Measurements from ENCODE around the gene ST6GALNAC2.

Gene ST6GALNAC2

GRCh38 chr17:76562734-76563148 is 22.9 kb downstream of the ST6GALNAC2 start (continued):
- TF ChIP-seq HOXC10 (CRISPR knock-in tag; IDR thresholded peaks at IDR 0.05) (no peak), ZFP37 (tag by site-specific recombination; IDR thresholded peaks at IDR 0.05) (0 out of 2 replicates have a peak, but pooled peaks have one; percentile 24), ZNF37A (tag by site-specific recombination; IDR thresholded peaks at IDR 0.05) (no peak), SCRT1 (tag by site-specific recombination; IDR thresholded peaks at IDR 0.05; ENCODE audit: borderline replicate concordance) (no peak), GLI4 (tag by site-specific recombination; IDR thresholded peaks at IDR 0.05) (no peak), ZNF169 (tag by site-specific recombination; IDR thresholded peaks at IDR 0.05) (no peak), ZNF76 (tag by site-specific recombination; IDR thresholded peaks at IDR 0.05; ENCODE audit: borderline replicate concordance, low read depth) (no peak), KLF8 (tag by site-specific recombination; IDR thresholded peaks at IDR 0.05) (no peak), ZNF16 (tag by site-specific recombination; IDR thresholded peaks at IDR 0.05; ENCODE audit: low read depth) (no peak), ZNF19 (tag by site-specific recombination; IDR thresholded peaks at IDR 0.05; ENCODE audit: low read depth) (no peak), ZNF791 (tag by site-specific recombination; IDR thresholded peaks at IDR 0.05) (no peak), ZNF366 (tag by site-specific recombination; conservative IDR thresholded peaks at IDR 0.05) (peak; percentile 85), ZNF792 (tag by site-specific recombination; IDR thresholded peaks at IDR 0.05) (no peak), PBX3 (CRISPR knock-in tag; IDR thresholded peaks at IDR 0.05) (no peak), ZNF416 (tag by site-specific recombination; IDR thresholded peaks at IDR 0.05) (no peak), GLI2 (tag by site-specific recombination; IDR thresholded peaks at IDR 0.05; ENCODE audit: borderline replicate concordance, low read depth) (no peak), ZNF624 (tag by site-specific recombination; IDR thresholded peaks at IDR 0.05) (no peak), ZNF549 (tag by site-specific recombination; IDR thresholded peaks at IDR 0.05) (no peak), ZBTB20 (tag by site-specific recombination; IDR thresholded peaks at IDR 0.05) (0 out of 2 replicates have a peak, but pooled peaks have one; percentile 26), OSR2 (tag by site-specific recombination; IDR thresholded peaks at IDR 0.05) (peak; percentile 88), ZNF211 (tag by site-specific recombination; IDR thresholded peaks at IDR 0.05; ENCODE audit: low read depth) (no peak), GLIS1 (tag by site-specific recombination; IDR thresholded peaks at IDR 0.05) (peak; percentile 43; the same call in 1 of the 2 replicates), ZFHX2 (tag by site-specific recombination; conservative IDR thresholded peaks at IDR 0.05) (no peak), ZBTB7A (tag by site-specific recombination; IDR thresholded peaks at IDR 0.05; ENCODE audit: low read depth) (no peak), HOXD13 (CRISPR knock-in tag; IDR thresholded peaks at IDR 0.05; ENCODE audit: borderline replicate concordance) (no peak), ZBTB1 (tag by site-specific recombination; IDR thresholded peaks at IDR 0.05) (no peak), ZNF341 (tag by site-specific recombination; IDR thresholded peaks at IDR 0.05; ENCODE audit: low read depth) (peak; percentile 73), ZNF626 (tag by site-specific recombination; IDR thresholded peaks at IDR 0.05) (no peak), ZNF2 (tag by site-specific recombination; IDR thresholded peaks at IDR 0.05) (peak; percentile 37; the same call in 1 of the 2 replicates), INSM2 (tag by site-specific recombination; IDR thresholded peaks at IDR 0.05) (no peak), ZNF138 (tag by site-specific recombination; IDR thresholded peaks at IDR 0.05; ENCODE audit: borderline replicate concordance) (no peak), ZNF239 (tag by site-specific recombination; IDR thresholded peaks at IDR 0.05) (no peak)
- TF ChIP-seq, protein P1, sequence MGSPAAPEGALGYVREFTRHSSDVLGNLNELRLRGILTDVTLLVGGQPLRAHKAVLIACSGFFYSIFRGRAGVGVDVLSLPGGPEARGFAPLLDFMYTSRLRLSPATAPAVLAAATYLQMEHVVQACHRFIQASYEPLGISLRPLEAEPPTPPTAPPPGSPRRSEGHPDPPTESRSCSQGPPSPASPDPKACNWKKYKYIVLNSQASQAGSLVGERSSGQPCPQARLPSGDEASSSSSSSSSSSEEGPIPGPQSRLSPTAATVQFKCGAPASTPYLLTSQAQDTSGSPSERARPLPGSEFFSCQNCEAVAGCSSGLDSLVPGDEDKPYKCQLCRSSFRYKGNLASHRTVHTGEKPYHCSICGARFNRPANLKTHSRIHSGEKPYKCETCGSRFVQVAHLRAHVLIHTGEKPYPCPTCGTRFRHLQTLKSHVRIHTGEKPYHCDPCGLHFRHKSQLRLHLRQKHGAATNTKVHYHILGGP (tag by site-specific recombination; IDR thresholded peaks at IDR 0.05) = no peak
- TF ChIP-seq, protein P2, sequence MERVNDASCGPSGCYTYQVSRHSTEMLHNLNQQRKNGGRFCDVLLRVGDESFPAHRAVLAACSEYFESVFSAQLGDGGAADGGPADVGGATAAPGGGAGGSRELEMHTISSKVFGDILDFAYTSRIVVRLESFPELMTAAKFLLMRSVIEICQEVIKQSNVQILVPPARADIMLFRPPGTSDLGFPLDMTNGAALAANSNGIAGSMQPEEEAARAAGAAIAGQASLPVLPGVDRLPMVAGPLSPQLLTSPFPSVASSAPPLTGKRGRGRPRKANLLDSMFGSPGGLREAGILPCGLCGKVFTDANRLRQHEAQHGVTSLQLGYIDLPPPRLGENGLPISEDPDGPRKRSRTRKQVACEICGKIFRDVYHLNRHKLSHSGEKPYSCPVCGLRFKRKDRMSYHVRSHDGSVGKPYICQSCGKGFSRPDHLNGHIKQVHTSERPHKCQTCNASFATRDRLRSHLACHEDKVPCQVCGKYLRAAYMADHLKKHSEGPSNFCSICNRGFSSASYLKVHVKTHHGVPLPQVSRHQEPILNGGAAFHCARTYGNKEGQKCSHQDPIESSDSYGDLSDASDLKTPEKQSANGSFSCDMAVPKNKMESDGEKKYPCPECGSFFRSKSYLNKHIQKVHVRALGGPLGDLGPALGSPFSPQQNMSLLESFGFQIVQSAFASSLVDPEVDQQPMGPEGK (tag by site-specific recombination; IDR thresholded peaks at IDR 0.05) = peak; percentile 49
- TF ChIP-seq, protein P3, sequence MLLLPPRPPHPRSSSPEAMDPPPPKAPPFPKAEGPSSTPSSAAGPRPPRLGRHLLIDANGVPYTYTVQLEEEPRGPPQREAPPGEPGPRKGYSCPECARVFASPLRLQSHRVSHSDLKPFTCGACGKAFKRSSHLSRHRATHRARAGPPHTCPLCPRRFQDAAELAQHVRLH (tag by site-specific recombination; IDR thresholded peaks at IDR 0.05) = no peak
